Measurements from ENCODE around the gene DNAJC1. TPM values are rescaled to one million over a fixed set of nuclear protein-coding genes. Genes with fewer than 3 reads are reported as not detected.

The DNAJC1 gene
- total and polyA plus RNA-seq, 2 of the 8 experiments (the other 6 are each of a cell fraction or from before 2014, with no cell fraction given) = 6.8 to 14.8 TPM

- peak in 2 of 3 experiments; percentile 14 to 40; a peak in 2 of 4 replicates for TF ChIP-seq CTCF (IDR thresholded peaks at IDR 0.05; ENCODE audit: control extremely low read depth in 1 of 3, insufficient read depth in 1 of 3, low read depth in 1 of 3, low read length in 3 of 3)
Measured at GRCh38 chr10:21953585-21954057, 49.9 kb downstream of the DNAJC1 start (continued).
